Immature natural killer cell (primary cell): ENCODE measurements around the gene SOX15. TPM values are rescaled to one million over a fixed set of nuclear protein-coding genes. Genes with fewer than 3 reads are reported as not detected.

Source experiments
- DNase-seq, 3 donors: peaks; one replicate each; pipeline ENCODE4 v3.0.0; 2022; ENCODE audit warnings: mixed read lengths in 1 of 3
- H3K27ac Mint-ChIP-seq, 6 donors: one replicate each; pipeline ENCODE4 v1.8.0; 2020; ENCODE audit warnings: mixed read lengths in 6 of 6, mild to moderate bottlenecking in 5 of 6, inconsistent platforms in 4 of 6, moderate library complexity in 3 of 6
- H3K27me3 Mint-ChIP-seq, 3 donors: one replicate each; pipeline ENCODE4 v1.8.0; 2020 to 2021; ENCODE audit warnings: low read depth in 3 of 3, mild to moderate bottlenecking in 3 of 3, mixed read lengths in 3 of 3, moderate library complexity in 3 of 3, inconsistent platforms in 1 of 3
- H3K36me3 Mint-ChIP-seq, 3 donors: one replicate each; pipeline ENCODE4 v1.8.0; 2020; ENCODE audit warnings: mixed read lengths in 3 of 3, inconsistent platforms in 2 of 3, mild to moderate bottlenecking in 2 of 3
- H3K4me1 Mint-ChIP-seq, 2 donors: one replicate each; pipeline ENCODE4 v1.8.0; 2020; ENCODE audit warnings: inconsistent platforms in 2 of 2, mild to moderate bottlenecking in 2 of 2, mixed read lengths in 2 of 2, moderate library complexity in 1 of 2
- H3K4me3 Mint-ChIP-seq, 5 donors: one replicate each; pipeline ENCODE4 v1.8.0; 2020; ENCODE audit warnings: mild to moderate bottlenecking in 5 of 5, mixed read lengths in 5 of 5, inconsistent platforms in 3 of 5, moderate library complexity in 3 of 5
- H3K9me3 Mint-ChIP-seq, 6 donors: one replicate each; pipeline ENCODE4 v1.8.0; 2020; ENCODE audit warnings: mild to moderate bottlenecking in 6 of 6, mixed read lengths in 6 of 6, inconsistent platforms in 4 of 6, moderate library complexity in 3 of 6
- polyA plus RNA-seq, 3 donors: library from polyadenylated mRNA; unstranded; fragments of 300-500 nt; fragmentation: Illumina TruSeq; gene quantifications; one replicate each; pipeline ENCODE4 v1.2.3, GENCODE V29; 2021

Gene SOX15
- polyA plus RNA-seq, 3 donors from 2014 or later = not detected

DNA sequence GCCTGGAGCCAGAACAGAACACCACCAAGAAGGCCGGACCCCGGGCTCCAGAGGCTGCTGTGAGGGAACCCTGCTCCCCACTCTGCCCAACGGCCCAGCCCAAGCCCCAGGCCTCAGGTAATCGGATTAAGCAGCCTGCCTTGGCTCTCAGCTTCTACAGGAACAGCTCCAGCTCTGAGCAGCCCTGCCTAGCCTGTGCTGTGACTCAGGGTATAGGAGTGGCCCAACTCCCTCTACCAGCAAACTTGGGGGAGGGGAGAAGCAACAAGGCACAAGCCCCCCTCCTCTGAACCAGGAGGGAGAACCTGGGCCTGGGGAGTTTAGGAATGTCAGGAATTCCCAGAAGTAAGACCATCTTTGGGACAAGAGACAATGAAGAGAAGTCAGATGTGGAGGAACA lies 849 bp upstream of the SOX15 start:
- H3K9me3 Mint-ChIP-seq = no peaks in the 10 kb centered on the region
- no peak overlapping the region for H3K27ac Mint-ChIP-seq
- peaks cover 0 to 3% of the 10 kb centered on the region in 2 donors for H3K4me1 Mint-ChIP-seq
- H3K36me3 Mint-ChIP-seq = peaks cover 20 to 42% (median 25%) of the 10 kb centered on the region in 3 donors
- H3K27me3 Mint-ChIP-seq = peaks cover 0 to 5% (median 0%) of the 10 kb centered on the region in 3 donors
- H3K4me3 Mint-ChIP-seq = no peak overlapping the region
- DNase-seq = no peak

DNA sequence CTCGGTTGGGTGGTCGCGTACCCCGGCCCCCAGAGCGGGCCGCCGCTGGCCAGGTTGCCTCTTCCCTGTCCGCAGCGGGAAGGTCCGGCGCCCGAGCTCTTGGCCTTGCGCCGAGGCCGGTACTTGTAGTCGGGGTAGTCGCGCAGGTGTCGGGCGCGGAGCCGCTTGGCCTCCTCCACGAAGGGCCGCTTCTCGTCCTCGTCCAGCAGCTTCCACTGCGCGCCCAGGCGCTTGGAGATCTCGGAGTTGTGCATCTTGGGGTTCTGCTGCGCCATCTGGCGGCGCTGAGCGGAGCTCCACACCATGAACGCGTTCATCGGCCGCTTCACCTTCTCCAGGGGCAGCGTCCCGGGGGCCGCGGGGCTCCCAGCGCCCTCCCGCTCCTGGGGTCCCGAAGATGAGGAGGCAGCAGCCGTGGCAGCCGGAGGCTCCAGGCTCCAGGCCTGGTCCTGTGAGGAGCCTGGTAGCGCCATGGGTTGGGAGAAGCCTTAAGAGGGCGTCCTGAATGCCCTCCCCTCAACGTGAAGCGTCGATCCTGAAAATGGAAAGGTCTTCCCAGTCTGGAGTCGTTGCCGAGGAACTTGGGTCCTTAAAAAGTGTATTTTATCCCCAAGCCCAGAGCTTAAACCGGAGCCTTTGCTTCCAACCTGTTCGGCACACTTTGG lies 558 bp downstream of the SOX15 start:
- H3K4me3 Mint-ChIP-seq = no peak overlapping the region
- peaks cover 15 to 33% (median 22%) of the 10 kb centered on the region in 3 donors for H3K36me3 Mint-ChIP-seq
- H3K4me1 Mint-ChIP-seq = peaks cover 9 to 12% of the 10 kb centered on the region in 2 donors
- H3K27ac Mint-ChIP-seq = no peak overlapping the region
- no peaks in the 10 kb centered on the region for H3K9me3 Mint-ChIP-seq
- peak; percentile 52 to 65 (median 61) for DNase-seq
- H3K27me3 Mint-ChIP-seq = peaks cover 0 to 4% (median 0%) of the 10 kb centered on the region in 3 donors

DNA sequence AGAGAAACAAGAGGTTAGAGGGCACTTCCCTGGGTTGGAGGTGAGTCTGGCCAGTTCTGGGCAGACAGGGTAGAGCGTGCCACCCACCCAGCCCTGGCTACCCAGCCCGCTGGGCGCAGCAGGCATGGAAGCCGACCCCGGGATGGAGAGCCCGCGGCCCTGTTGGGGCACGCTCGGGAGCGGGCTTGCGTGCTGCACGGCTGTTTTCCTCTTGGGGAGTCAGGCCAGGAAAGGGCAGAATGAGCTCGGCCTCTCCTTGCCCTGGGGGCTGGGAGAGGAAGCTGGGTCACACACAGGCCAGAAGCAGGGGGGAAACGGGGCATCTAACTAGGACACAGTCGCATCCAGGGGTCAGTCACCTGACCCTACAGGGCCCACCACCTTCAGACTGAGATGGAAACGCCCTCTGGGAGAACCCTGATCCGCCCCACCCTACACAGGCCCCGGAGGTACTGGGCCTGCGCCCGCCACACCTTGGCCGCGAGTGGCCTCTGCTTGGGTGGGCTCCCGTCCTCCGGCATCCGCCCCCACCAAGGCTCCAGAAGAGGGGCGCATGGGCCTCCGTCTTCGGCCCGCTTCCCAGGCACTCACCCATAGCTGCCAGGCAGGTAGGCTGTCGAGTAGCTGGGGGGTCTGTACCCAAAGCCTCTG lies 1.2 kb downstream of the SOX15 start:
- Mint-ChIP-seq H3K27me3 (peaks cover 2 to 6% (median 3%) of the 10 kb centered on the region in 3 donors), H3K4me3 (no peak overlapping the region), H3K9me3 (no peaks in the 10 kb centered on the region), H3K27ac (no peak overlapping the region), H3K36me3 (peaks cover 10 to 26% (median 18%) of the 10 kb centered on the region in 3 donors), H3K4me1 (peaks cover 16 to 18% of the 10 kb centered on the region in 2 donors)
- DNase-seq = no peak

DNA sequence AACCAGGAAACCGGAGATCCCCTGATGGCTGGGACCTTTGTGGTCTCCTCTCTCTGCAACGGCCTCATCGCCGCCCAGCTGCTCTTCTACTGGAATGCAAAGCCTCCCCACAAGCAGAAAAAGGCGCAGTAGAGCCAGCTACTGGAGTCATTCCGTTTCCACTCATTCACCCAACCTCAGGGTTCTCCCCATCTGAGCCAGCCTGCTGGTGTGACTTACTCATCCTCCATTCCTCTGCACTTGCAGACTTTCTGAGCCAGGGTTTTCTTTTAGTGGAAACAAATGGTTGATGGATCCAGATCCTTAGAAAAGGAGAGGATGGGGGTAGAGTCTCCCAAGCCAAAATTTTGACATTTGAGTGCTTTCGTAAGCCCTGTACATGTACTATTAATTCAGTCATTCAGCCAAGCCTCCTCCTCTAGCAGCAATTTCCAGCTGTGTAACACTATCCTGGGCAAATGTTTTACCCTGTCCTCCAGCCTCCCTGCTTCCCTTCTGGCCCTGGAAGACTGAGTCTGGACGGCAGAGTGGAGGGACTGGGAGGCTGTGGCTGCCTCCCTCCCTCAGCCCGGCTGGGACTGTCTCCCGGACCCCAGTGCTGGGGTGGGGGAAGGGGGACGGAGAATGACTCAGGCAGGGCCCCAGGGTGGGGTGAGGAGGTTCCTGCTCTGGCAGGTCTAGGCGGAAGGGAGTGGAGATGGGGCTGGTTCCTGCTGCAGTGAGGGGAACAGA lies 2.3 kb downstream of the SOX15 start:
- H3K4me1 Mint-ChIP-seq = peaks cover 21 to 24% of the 10 kb centered on the region in 2 donors
- H3K27me3 Mint-ChIP-seq = peaks cover 6 to 9% (median 6%) of the 10 kb centered on the region in 3 donors
- H3K9me3 Mint-ChIP-seq = no peaks in the 10 kb centered on the region
- peak overlapping the region in 2 of 6 donors; percentile 17 to 21 for H3K27ac Mint-ChIP-seq
- DNase-seq = no peak
- peaks cover 4 to 19% (median 11%) of the 10 kb centered on the region in 3 donors for H3K36me3 Mint-ChIP-seq
- no peak overlapping the region for H3K4me3 Mint-ChIP-seq

DNA sequence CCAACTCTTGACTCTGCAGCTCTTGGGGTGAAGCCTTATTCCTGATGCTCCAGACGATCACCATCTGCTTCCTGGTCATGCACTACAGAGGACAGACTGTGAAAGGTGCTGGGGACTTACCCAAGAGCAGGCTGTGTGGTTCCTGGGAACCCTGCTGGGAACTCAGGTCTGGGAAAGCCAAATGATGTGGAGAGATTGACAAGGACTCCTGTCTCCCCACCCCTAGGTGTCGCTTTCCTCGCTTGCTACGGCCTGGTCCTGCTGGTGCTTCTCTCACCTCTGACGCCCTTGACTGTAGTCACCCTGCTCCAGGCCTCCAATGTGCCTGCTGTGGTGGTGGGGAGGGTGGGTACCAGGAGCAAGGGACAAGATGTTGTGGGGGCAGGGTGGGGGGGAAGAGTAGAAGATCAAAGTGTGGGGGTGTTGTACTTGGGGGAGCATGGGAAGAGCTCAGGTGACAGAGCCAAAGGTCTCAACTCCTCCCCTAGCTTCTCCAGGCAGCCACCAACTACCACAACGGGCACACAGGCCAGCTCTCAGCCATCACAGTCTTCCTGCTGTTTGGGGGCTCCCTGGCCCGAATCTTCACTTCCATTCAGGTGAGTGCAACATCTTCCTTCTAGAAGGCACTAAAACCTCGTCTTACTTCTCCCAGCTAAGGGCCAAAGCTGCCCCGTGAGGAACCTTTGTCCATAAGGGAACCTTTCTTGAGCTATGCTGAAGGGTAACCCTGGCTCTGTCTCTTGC lies 3.0 kb downstream of the SOX15 start:
- no peak overlapping the region for H3K4me3 Mint-ChIP-seq
- no peaks in the 10 kb centered on the region for H3K9me3 Mint-ChIP-seq
- peak overlapping the region in 1 of 6 donors; percentile 17 for H3K27ac Mint-ChIP-seq
- H3K36me3 Mint-ChIP-seq = peaks cover 4 to 14% (median 11%) of the 10 kb centered on the region in 3 donors
- H3K27me3 Mint-ChIP-seq = peaks cover 6 to 9% (median 6%) of the 10 kb centered on the region in 3 donors
- H3K4me1 Mint-ChIP-seq = peaks cover 28 to 31% of the 10 kb centered on the region in 2 donors
- no peak for DNase-seq

DNA sequence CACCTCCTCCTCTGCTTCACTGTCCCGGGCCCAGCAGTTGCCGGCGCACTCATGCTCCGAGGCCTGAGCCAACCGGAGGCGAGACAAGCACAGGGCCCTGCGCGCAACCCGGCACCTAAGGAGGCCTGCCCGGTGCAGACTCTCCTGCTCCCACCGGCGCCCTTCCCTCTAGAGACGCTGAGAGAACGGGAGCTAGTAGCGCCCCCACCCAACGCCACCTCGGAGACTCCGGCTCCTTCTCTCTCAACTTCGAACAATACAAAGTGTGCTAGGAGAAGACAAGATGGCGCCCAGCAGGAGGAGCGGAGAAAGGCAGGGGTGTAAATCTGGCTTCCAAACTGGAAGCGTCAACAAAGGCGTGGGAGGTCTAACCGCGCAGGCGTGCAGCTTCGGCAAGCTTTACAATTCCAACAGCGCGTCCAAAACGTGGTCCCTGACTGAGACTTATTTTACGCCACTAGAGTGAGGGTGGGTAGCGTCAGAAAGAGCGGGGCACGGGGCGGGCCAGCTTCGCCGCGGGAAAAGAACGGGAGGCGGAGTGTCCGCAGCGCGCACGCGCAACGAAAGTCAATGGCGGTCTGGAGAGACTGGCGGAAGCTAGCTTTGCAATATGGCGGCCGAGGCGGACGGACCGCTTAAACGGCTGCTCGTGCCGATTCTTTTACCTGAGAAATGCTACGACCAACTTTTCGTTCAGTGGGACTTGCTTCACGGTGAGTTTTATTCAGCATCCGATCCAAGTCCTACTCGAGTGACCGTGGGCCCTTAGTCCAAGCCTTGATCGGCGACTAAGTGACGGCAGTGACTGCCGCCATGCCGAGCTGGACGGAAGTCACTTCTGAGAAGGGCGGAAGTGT lies 6.4 kb downstream of the SOX15 start, which contains the start of gene MPDU1:
MPDU1 (plus strand) TSS at position 600 of the 857 bp plus-strand sequence; CDS start at position 611, 11 bp downstream.
- peak within 1 kb of the TSS; percentile 99 to 100 (median 100) for H3K4me3 Mint-ChIP-seq
- peak; percentile 95 to 97 (median 97) for DNase-seq
- H3K9me3 Mint-ChIP-seq = no peaks in the 10 kb centered on the region
- H3K4me1 Mint-ChIP-seq = peaks cover 51 to 53% of the 10 kb centered on the region in 2 donors
- peaks cover 20 to 23% (median 23%) of the 10 kb centered on the region in 3 donors for H3K27me3 Mint-ChIP-seq
- peak within 1 kb of the TSS; percentile 99 to 100 (median 100) for H3K27ac Mint-ChIP-seq
- H3K36me3 Mint-ChIP-seq = peaks cover 3 to 18% (median 7%) of the 10 kb centered on the region in 3 donors

DNA sequence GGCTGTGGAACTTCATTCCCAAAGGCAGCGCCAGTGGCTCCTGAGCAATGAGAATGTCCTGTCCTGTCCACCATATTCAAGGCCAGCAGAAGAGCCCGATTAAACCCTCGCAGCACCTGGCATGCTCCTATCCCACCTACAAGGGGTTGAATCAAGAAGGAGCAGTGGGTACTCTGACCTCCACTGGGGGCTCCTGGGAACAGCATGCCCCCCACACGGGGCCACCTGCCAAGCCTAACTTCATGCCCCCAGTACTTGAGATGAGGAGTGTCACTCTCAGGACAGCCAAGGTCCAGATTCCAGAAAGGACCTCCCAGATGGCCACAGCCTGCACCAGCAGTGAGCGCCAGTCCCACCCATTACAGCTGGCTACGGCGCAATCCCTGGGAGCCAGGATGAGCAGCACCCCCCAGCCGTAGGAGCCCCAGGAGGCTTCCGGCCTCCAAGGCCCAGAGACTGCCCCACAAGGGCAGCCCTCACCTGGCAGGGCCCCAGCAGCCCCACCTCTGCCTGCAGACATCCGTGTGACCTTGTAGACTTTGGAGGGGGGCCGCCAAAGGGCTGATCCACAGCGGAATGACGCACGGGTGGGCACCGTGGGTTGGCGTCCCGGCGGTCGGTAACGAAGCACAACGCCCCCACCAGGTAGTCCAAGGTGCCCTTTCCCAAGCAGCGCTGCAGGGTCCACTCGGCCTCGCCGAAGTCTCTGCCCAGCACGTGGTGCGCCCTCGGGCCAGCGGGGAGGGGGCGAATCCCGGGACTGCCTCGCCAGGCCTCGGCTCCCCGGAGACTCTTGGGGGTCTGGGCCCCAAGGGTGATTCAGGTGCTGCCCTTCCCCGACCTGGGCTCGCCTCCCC lies 7.3 kb downstream of the SOX15 start:
- Mint-ChIP-seq H3K36me3 (peaks cover 3 to 25% (median 13%) of the 10 kb centered on the region in 3 donors), H3K27ac (peak overlapping the region in 5 of 6 donors; percentile 24 to 100 (median 59)), H3K9me3 (no peaks in the 10 kb centered on the region), H3K27me3 (peaks cover 20 to 32% (median 30%) of the 10 kb centered on the region in 3 donors), H3K4me1 (peaks cover 58 to 60% of the 10 kb centered on the region in 2 donors), H3K4me3 (peak overlapping the region; percentile 27 to 100 (median 99))
- DNase-seq = no peak

DNA sequence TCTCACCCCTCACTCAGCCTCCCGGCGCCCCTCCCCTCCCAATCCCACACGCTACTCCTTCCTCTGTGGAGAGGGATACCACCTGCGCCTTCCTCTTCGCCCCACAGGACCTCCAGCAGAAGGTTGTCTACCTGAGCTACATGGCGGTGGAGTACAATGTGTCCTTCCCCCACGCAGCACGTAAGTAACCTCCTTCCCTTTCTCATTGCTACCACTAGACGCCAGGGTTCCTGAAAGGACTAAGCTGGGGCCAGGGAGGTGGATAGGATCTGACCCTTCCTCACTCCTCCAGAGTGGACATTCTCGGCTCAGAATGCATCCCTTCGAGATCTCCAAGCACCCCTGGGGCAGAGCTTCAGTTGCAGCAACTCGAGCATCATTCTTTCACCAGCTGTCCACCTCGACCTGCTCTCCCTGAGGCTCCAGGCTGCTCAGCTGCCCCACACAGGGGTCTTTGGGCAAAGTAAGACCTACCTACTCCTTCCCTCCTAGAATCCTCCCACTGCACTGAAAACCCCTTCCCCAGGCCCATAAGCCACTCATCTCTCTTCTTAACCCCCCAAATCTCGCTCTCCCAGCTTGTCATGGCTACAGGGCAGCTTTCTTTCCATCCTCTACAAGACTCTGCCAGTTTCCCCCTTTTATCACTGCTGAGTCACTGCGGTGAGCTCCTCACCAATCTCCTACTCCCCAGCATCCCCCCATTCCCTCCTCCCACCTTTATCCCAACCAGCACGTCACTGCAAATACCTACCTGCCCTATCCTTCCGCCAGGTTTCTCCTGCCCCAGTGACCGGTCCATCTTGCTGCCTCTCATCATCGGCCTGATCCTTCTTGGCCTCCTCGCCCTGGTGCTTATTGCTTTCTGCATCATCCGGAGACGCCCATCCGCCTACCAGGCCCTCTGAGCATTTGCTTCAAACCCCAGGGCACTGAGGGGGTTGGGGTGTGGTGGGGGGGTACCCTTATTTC lies 9.0 kb downstream of the SOX15 start:
- H3K4me1 Mint-ChIP-seq = peaks cover 73 to 76% of the 10 kb centered on the region in 2 donors
- H3K4me3 Mint-ChIP-seq = peak overlapping the region in 2 of 5 donors; percentile 19 to 27
- no peaks in the 10 kb centered on the region for H3K9me3 Mint-ChIP-seq
- peaks cover 30 to 49% (median 37%) of the 10 kb centered on the region in 3 donors for H3K27me3 Mint-ChIP-seq
- peaks cover 10 to 40% (median 26%) of the 10 kb centered on the region in 3 donors for H3K36me3 Mint-ChIP-seq
- DNase-seq = no peak
- H3K27ac Mint-ChIP-seq = peak overlapping the region in 5 of 6 donors; percentile 72 to 96 (median 76)

DNA sequence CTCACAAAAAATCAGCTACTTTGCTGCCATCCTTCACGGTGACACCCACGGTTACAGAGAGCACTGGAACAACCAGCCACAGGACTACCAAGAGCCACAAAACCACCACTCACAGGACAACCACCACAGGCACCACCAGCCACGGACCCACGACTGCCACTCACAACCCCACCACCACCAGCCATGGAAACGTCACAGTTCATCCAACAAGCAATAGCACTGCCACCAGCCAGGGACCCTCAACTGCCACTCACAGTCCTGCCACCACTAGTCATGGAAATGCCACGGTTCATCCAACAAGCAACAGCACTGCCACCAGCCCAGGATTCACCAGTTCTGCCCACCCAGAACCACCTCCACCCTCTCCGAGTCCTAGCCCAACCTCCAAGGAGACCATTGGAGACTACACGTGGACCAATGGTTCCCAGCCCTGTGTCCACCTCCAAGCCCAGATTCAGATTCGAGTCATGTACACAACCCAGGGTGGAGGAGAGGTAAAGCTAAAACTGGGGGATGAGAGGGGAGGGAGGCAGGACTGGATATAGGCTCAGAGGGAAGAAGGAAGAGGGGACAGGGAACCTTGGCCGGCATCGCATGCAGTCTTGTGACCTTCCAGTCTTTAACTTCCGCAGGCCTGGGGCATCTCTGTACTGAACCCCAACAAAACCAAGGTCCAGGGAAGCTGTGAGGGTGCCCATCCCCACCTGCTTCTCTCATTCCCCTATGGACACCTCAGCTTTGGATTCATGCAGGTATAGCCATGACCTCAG lies 9.9 kb downstream of the SOX15 start:
- Mint-ChIP-seq H3K36me3 (peaks cover 15 to 48% (median 34%) of the 10 kb centered on the region in 3 donors), H3K27ac (peak overlapping the region; percentile 80 to 96 (median 86)), H3K4me3 (peak overlapping the region; percentile 6 to 65 (median 40)), H3K4me1 (peaks cover 78 to 82% of the 10 kb centered on the region in 2 donors), H3K9me3 (no peaks in the 10 kb centered on the region), H3K27me3 (peaks cover 36 to 54% (median 40%) of the 10 kb centered on the region in 3 donors)
- DNase-seq = no peak
